Activated CD4-positive, alpha-beta memory T cell treated with anti-CD3 and anti-CD28 coated beads for 36 hours (primary cell): Measurements from ENCODE around the gene AIRE. TPM values are rescaled to one million over a fixed set of nuclear protein-coding genes. Genes with fewer than 3 reads are reported as not detected.
A peak's percentile ranks its signal among the peaks of the same experiment; 100 is the strongest.
"Not testable (repeated sequence)": the region's sequence is repeated elsewhere in the genome, so short reads cannot be mapped to it uniquely, and the experiment has no call there.

Experiments used
- CTCF ChIA-PET: fragments of 350-600 bp; sonication (Branson Sonifier 250); formaldehyde crosslinking; loops from one replicate; lab custom pipeline; 2021; ENCODE audit warnings: antibody characterized with exemption, inconsistent platforms; lab: Charles Lee
- POLR2A ChIA-PET: fragments of 350-600 bp; sonication (Branson Sonifier 250); formaldehyde crosslinking; loops from one replicate; lab custom pipeline; 2021; ENCODE audit warnings: antibody characterized with exemption; lab: Charles Lee
- DNase-seq: peaks from one replicate; pipeline ENCODE4 v3.0.0-alpha.2; 2020
- H3K27ac Mint-ChIP-seq: one replicate; pipeline ENCODE4 v1.8.0; 2021; ENCODE audit warnings: mixed read lengths
- H3K27me3 Mint-ChIP-seq: one replicate; pipeline ENCODE4 v1.8.0; 2021; ENCODE audit warnings: mixed read lengths
- H3K36me3 Mint-ChIP-seq: one replicate; pipeline ENCODE4 v1.8.0; 2021; ENCODE audit warnings: mixed read lengths
- H3K4me1 Mint-ChIP-seq: one replicate; pipeline ENCODE4 v1.8.0; 2021; ENCODE audit warnings: low read depth, mixed read lengths
- H3K4me3 Mint-ChIP-seq: one replicate; pipeline ENCODE4 v1.8.0; 2021; ENCODE audit warnings: mild to moderate bottlenecking, mixed read lengths
- H3K9me3 Mint-ChIP-seq: one replicate; pipeline ENCODE4 v1.8.0; 2021; ENCODE audit warnings: mixed read lengths
- intact Hi-C: fragments of 100-400 bp; cut with micrococcal nuclease; formaldehyde crosslinking; loops from one replicate; pipeline ENCODE4 v1.15.1; 2023
- total RNA-seq, 2 experiments: library from RNA; stranded (reverse); gene quantifications; one replicate each; pipeline ENCODE4 v1.2.3, GENCODE V29; 2021

The AIRE gene
- total RNA-seq, 2 experiments from 2014 or later: not detected

DNA sequence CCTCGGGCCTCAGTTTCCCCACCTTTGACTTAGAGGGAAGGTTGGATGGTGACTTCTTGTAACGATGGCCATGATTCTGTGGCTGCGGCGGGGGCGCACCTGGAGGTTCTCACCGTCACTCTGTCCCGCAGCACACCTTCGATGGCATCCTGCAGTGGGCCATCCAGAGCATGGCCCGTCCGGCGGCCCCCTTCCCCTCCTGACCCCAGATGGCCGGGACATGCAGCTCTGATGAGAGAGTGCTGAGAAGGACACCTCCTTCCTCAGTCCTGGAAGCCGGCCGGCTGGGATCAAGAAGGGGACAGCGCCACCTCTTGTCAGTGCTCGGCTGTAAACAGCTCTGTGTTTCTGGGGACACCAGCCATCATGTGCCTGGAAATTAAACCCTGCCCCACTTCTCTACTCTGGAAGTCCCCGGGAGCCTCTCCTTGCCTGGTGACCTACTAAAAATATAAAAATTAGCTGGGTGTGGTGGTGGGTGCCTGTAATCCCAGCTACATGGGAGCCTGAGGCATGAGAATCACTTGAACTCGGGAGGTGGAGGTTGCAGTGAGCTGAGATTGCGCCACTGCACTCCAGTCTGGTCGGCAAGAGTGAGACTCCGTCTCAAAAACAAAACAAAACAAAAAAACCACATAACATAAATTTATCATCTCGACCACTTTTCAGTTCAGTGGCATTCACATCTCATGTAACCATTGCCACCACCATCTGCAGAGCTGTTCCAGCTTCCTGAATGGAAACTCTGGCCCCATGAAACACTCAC, 12.0 kb downstream of the AIRE start:
- no peaks in the 10 kb centered on the region for H3K9me3 Mint-ChIP-seq
- H3K36me3 Mint-ChIP-seq: no peaks in the 10 kb centered on the region
- peak overlapping the region; percentile 36 for H3K4me3 Mint-ChIP-seq
- no peaks in the 10 kb centered on the region for H3K27me3 Mint-ChIP-seq
- ChIA-PET POLR2A (interaction anchor here (1.0 to 1.4 kb wide), 2 partner anchors 11 to 42 kb away, joined by 3 read pairs; no protein-coding TSS in a partner anchor), CTCF (interaction anchor here (0.6 to 2.7 kb wide), 11 partner anchors 10 to 629 kb away, joined by 3 to 13 read pairs (median 4); partner anchors contain the start of gene TRAPPC10)
- peak; percentile 88 for DNase-seq
- intact Hi-C loops: no loop called here
- peak overlapping the region; percentile 58 for H3K27ac Mint-ChIP-seq
- H3K4me1 Mint-ChIP-seq: peaks cover 45% of the 10 kb centered on the region

DNA sequence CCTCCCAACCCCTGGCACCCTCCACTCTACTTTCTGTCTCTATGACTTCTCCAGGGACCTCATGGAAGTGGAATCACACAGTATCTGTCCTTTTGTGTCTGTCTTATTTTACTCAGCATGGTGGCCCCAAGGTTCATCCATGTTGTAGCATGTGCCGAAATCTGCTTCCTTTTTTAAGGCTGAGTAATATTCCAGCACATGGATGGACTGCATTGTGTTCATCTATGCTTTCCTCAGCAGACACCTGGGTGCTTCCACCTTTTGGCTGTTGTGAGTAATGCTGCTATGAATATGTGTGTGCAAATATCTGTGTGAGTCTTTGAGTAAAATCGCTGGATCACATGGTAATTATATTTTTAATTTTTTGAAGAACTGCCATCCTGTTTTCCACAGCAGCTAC, 12.6 kb downstream of the AIRE start:
- ChIA-PET POLR2A (interaction anchor here (1.0 to 1.4 kb wide), 2 partner anchors 12 to 42 kb away, joined by 3 read pairs; no protein-coding TSS in a partner anchor), CTCF (interaction anchor here (0.6 to 2.7 kb wide), 11 partner anchors 11 to 629 kb away, joined by 3 to 13 read pairs (median 4); partner anchors contain the start of gene TRAPPC10)
- peak; percentile 31 for DNase-seq
- H3K9me3 Mint-ChIP-seq: no peaks in the 10 kb centered on the region
- H3K27me3 Mint-ChIP-seq: no peaks in the 10 kb centered on the region
- peak overlapping the region; percentile 36 for H3K4me3 Mint-ChIP-seq
- intact Hi-C loops: no loop called here
- peak overlapping the region; percentile 58 for H3K27ac Mint-ChIP-seq
- peaks cover 47% of the 10 kb centered on the region for H3K4me1 Mint-ChIP-seq
- no peaks in the 10 kb centered on the region for H3K36me3 Mint-ChIP-seq

- Mint-ChIP-seq H3K9me3 (no peaks in the 10 kb centered on the region), H3K4me1 (peaks cover 54% of the 10 kb centered on the region), H3K27ac (peak overlapping the region; percentile 93), H3K36me3 (no peaks in the 10 kb centered on the region), H3K4me3 (peak overlapping the region; percentile 86), H3K27me3 (no peaks in the 10 kb centered on the region)
- CTCF ChIA-PET: interaction anchor here (1.4 kb wide), 1 partner anchor 30 kb away, joined by 3 read pairs; no protein-coding TSS in a partner anchor
- intact Hi-C loops: no loop called here
- no peak for DNase-seq
- POLR2A ChIA-PET: no interaction called here
Measured at GRCh38 chr21:44299085-44299457, 13.4 kb downstream of the AIRE start.

DNA sequence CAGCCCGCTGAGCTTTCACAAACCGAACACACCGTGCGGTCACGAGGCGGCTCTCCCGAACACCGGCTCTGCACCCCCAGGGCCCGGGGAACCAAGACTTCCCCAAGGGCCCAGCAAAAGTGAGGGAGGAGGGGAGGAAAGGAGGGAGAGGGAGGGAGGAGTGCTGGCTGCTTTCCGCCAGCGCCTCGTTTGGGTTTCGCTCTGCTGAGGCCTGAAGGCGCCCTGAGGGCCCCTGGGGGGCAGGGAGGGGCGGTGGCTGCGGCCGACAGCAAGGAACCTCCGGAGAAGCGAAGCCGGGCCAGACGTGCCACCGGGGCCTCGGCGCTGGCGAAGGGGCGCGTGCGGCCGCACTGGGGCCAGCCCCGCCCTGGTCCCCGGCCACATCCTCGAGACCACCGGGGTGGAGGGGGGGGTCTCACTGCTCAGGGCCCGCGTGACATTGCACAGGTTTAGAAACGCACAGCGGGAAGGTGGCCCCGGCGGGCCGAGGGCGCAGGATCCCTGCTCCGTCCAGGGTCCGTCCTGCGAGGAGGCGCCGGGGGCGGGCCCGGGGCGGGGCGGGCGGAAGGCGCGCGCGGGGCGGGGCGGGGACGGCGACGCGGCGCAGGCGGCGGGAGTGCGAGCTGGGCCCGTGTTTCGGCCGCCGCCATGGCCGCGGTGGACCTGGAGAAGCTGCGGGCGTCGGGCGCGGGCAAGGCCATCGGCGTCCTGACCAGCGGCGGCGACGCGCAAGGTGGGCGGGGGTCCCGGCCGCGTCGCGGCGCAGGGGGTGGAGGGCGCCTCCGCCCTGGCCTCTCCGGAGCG, 14.0 kb downstream of the AIRE start, which contains the start of gene PFKL:
TSS of gene PFKL (plus strand) at position 596 of the 804 bp plus-strand sequence. CDS start at position 649, 53 bp downstream.
- intact Hi-C loops: loop anchor here (10.0 kb wide), 1 partner anchor 495 kb away; no protein-coding TSS in a partner anchor
- Mint-ChIP-seq H3K36me3 (no peaks in the 10 kb centered on the region), H3K9me3 (no peaks in the 10 kb centered on the region), H3K27me3 (no peaks in the 10 kb centered on the region), H3K4me3 (peak within 1 kb of the TSS; percentile 86), H3K27ac (peak within 1 kb of the TSS; percentile 93), H3K4me1 (peaks cover 56% of the 10 kb centered on the region)
- ChIA-PET POLR2A (no interaction called here), CTCF (interaction anchor here (1.4 kb wide), 1 partner anchor 30 kb away, joined by 3 read pairs; no protein-coding TSS in a partner anchor)
- peak; percentile 73 for DNase-seq

DNA sequence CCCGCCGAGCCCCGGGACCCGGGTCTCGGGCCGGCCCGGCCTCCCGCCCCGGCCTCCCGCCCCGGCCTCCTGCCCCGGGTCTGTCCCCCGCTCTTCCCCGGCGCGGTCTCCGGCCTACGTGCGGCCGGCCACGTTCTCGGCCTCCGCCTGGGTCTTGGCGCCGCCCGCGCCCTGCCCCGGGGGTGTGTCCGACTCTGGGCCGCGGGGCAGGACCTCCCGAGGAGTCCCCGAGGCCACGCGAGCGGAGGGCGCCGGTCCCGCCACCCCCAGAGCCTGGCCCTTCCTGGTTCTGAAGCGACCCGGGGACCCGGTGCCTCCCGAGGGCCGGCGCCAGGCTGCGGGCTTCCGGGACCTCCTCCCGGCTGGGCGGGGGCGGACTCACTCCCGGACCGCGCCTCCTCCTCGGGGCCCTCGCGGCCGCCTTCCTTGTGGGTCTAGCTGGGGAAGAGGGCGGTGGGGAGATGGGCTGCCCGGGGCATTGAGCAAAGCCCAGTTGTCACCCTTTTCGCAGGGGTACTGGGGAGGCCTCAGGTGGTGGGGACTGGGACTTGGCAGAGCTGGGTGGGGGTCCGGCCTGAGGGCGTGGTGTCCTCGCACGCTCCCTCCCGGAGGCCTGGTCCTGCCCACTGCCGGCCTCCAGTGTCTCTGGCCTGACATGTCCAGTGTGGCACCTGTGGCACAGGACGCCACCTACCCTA, 14.7 kb downstream of the AIRE start:
- H3K27me3 Mint-ChIP-seq: no peaks in the 10 kb centered on the region
- no peaks in the 10 kb centered on the region for H3K9me3 Mint-ChIP-seq
- ChIA-PET POLR2A (no interaction called here), CTCF (interaction anchor here (1.2 kb wide), 1 partner anchor 32 kb away, joined by 3 read pairs; no protein-coding TSS in a partner anchor)
- peaks cover 57% of the 10 kb centered on the region for H3K4me1 Mint-ChIP-seq
- H3K27ac Mint-ChIP-seq: peak overlapping the region; percentile 45
- H3K4me3 Mint-ChIP-seq: peak overlapping the region; percentile 80
- DNase-seq: peak; percentile 71
- no peaks in the 10 kb centered on the region for H3K36me3 Mint-ChIP-seq
- intact Hi-C loops: loop anchor here (10.0 kb wide), 1 partner anchor 496 kb away; no protein-coding TSS in a partner anchor

DNA sequence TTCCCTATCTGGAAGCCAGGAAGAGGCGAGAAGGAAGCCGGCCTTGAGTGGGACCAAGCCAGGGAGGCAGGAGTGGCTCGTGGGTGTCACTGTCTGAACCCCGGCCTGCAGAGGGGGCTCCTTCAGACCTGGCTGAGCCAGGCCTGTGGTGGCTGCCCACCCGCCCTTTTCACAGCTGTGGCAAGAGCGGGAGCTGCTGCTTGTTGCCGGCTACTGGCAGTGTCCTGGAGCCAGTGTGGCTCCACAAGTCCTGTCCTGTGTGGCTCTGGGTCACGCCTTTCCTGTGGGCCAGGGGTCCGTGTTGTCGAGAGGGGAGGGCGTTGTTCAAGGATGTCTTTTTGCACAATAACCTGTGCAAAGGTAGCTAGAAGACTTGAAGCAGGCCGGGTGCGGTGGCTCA, 15.5 kb downstream of the AIRE start:
- intact Hi-C loops: loop anchor here (10.0 kb wide), 1 partner anchor 496 kb away; no protein-coding TSS in a partner anchor
- peak overlapping the region; percentile 45 for H3K27ac Mint-ChIP-seq
- CTCF ChIA-PET: interaction anchor here (1.1 to 2.4 kb wide), 4 partner anchors 31 to 179 kb away, joined by 3 to 8 read pairs (median 4); no protein-coding TSS in a partner anchor
- peaks cover 56% of the 10 kb centered on the region for H3K4me1 Mint-ChIP-seq
- H3K36me3 Mint-ChIP-seq: no peaks in the 10 kb centered on the region
- no peaks in the 10 kb centered on the region for H3K27me3 Mint-ChIP-seq
- POLR2A ChIA-PET: no interaction called here
- DNase-seq: no peak
- no peaks in the 10 kb centered on the region for H3K9me3 Mint-ChIP-seq
- H3K4me3 Mint-ChIP-seq: peak overlapping the region; percentile 80

DNA sequence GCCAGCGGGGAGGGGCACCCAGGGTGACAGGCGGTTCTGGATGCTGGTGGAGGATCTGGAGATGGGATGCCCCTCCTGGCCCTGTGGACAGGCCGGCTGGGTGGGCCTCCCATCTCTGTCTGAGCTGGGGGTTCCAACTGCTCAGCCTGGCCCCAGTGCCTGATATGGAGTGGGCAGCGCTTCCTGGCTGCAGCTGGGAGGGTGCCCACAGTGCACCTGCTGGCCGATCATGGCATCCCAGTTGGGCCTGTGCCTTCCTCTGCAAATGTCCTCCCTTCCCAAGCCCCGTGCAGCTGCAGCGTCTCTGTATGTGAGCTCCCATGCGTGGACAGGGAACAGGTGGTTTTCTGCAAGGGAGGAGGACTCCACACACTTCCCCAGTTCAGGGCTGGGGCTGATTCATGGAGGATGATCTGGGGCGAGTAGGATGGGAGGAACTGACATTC, 16.3 kb downstream of the AIRE start:
- H3K9me3 Mint-ChIP-seq: no peaks in the 10 kb centered on the region
- POLR2A ChIA-PET: no interaction called here
- H3K27me3 Mint-ChIP-seq: no peaks in the 10 kb centered on the region
- H3K4me1 Mint-ChIP-seq: peaks cover 56% of the 10 kb centered on the region
- no peak for DNase-seq
- intact Hi-C loops: loop anchor here (10.0 kb wide), 1 partner anchor 497 kb away; no protein-coding TSS in a partner anchor
- H3K36me3 Mint-ChIP-seq: peaks cover 3% of the 10 kb centered on the region
- H3K4me3 Mint-ChIP-seq: peak overlapping the region; percentile 41
- CTCF ChIA-PET: interaction anchor here (0.7 to 2.4 kb wide), 4 partner anchors 30 to 178 kb away, joined by 3 to 8 read pairs (median 4); no protein-coding TSS in a partner anchor
- H3K27ac Mint-ChIP-seq: peak overlapping the region; percentile 14

DNA sequence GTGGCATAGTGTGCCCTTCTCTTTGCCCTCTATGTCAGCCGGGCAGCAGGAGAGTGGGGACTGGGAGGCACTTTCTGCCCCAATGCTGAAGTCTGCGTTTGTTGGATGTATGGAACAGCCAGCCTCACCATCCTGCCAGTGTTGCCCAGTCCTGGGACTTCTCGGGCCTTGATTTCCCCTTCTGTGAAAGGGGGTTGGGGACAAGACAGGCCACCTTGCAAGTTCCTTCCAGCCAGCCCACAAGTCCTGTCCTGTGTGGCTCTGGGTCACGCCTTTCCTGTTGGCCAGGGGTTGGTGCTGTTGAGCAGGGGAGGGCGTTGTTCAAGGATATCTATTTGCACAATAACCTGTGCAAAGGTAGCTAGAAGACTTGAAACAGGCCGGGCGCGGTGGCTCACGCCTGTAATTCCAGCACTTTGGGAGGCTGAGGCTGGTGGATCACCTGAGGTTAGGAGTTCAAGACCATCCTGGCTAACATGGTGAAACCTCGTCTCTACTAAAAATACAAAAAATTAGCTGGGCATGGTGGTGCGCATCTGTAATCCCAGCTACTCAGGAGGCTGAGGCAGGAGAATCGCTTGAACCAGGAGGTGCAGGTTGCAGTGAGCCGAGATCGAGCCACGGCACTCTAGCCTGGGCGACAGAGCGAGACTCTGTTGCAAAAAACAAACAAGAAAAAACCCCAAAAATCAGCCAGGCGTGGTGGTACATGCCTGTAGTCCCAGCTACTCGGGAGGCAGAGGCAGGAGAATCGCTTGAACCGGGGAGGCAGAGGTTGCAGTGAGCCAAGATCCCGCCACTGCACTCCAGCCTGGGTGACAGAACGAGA, 17.1 kb downstream of the AIRE start:
- ChIA-PET POLR2A (interaction anchor here (1.4 kb wide), 1 partner anchor 27 kb away, joined by 5 read pairs; no protein-coding TSS in a partner anchor), CTCF (interaction anchor here (0.8 to 2.4 kb wide), 3 partner anchors 29 to 439 kb away, joined by 3 to 8 read pairs (median 3); no protein-coding TSS in a partner anchor)
- intact Hi-C loops: loop anchor here (10.0 kb wide), 1 partner anchor 498 kb away; no protein-coding TSS in a partner anchor
- DNase-seq: peak; percentile 22
- not testable (repeated sequence) for H3K4me3 Mint-ChIP-seq, H3K9me3 Mint-ChIP-seq, H3K36me3 Mint-ChIP-seq, H3K27me3 Mint-ChIP-seq
- Mint-ChIP-seq H3K27ac (peak overlapping the region; percentile 14), H3K4me1 (peaks cover 50% of the 10 kb centered on the region)

DNA sequence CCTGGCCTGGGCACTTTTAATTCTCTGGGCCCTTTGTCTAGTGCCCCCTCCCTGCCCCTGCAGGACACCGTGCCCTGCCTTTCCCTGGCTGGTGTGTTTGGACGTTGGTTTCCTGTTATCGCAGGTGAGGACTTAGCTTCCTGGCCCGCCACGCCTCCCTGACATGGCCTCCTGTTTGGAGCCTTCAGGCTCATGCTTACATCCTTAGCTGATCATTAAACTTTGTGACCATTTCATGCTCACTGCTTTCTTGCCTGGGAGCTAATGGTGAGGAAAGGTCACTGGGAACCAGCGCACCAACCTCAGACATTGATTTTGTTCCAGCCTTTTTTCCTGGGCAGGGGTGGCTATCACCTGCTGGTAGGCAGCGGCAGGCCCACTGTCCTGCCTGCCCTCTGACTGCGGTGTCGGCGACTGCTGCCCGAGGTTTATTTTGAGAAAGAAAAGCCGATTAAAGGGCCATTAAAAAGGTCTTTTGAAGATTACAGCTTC, 17.9 kb downstream of the AIRE start:
- H3K4me3 Mint-ChIP-seq: no peak overlapping the region
- H3K27ac Mint-ChIP-seq: peak overlapping the region; percentile 57
- CTCF ChIA-PET: interaction anchor here (0.8 to 2.4 kb wide), 3 partner anchors 12 to 152 kb away, joined by 3 to 8 read pairs (median 3); no protein-coding TSS in a partner anchor
- H3K9me3 Mint-ChIP-seq: no peaks in the 10 kb centered on the region
- peaks cover 42% of the 10 kb centered on the region for H3K4me1 Mint-ChIP-seq
- intact Hi-C loops: loop anchor here (10.0 kb wide), 1 partner anchor 499 kb away; no protein-coding TSS in a partner anchor
- no peak for DNase-seq
- POLR2A ChIA-PET: interaction anchor here (1.4 kb wide), 1 partner anchor 26 kb away, joined by 5 read pairs; no protein-coding TSS in a partner anchor
- H3K27me3 Mint-ChIP-seq: no peaks in the 10 kb centered on the region
- peaks cover 11% of the 10 kb centered on the region for H3K36me3 Mint-ChIP-seq
